Measurements from ENCODE around the gene VCL. TPM values are rescaled to one million over a fixed set of nuclear protein-coding genes. Genes with fewer than 3 reads are reported as not detected.
"Not testable (repeated sequence)": the region's sequence is repeated elsewhere in the genome, so short reads cannot be mapped to it uniquely, and the experiment has no call there.

The VCL gene
- total RNA-seq, 1 donor from 2014 or later, result 107 TPM

DNA sequence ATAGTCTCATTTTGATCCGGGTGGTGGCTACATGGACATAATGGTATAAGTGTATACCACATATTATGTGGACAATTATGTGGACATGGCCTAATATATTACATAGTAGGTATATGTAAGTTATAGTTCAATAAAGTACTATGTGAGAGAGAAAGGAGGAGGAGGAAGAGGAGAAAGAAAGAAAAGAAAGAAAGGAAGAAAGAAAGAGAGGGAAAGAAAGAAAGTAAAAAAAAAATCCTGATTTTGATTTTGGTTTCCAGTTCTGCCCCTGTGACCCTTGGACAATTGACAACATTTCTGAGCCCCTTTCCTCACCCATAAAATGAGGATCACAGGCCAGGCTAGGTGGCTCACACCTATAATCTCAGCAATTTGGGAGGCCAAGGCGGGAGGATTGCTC lies 42.2 kb upstream of the VCL start:
- Mint-ChIP-seq H3K9me3 (ENCODE audit: low read depth) (no peaks in the 10 kb centered on the region), H3K4me3 (ENCODE audit: low read depth) (no peak overlapping the region), H3K27me3 (no peaks in the 10 kb centered on the region), H3K27ac (no peak overlapping the region), H3K36me3 (ENCODE audit: insufficient read depth) (no peaks in the 10 kb centered on the region), H3K4me1 (ENCODE audit: low read depth) (peaks cover 2% of the 10 kb centered on the region)
- TF ChIP-seq, protein P1, sequence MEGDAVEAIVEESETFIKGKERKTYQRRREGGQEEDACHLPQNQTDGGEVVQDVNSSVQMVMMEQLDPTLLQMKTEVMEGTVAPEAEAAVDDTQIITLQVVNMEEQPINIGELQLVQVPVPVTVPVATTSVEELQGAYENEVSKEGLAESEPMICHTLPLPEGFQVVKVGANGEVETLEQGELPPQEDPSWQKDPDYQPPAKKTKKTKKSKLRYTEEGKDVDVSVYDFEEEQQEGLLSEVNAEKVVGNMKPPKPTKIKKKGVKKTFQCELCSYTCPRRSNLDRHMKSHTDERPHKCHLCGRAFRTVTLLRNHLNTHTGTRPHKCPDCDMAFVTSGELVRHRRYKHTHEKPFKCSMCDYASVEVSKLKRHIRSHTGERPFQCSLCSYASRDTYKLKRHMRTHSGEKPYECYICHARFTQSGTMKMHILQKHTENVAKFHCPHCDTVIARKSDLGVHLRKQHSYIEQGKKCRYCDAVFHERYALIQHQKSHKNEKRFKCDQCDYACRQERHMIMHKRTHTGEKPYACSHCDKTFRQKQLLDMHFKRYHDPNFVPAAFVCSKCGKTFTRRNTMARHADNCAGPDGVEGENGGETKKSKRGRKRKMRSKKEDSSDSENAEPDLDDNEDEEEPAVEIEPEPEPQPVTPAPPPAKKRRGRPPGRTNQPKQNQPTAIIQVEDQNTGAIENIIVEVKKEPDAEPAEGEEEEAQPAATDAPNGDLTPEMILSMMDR (IDR thresholded peaks at IDR 0.05; ENCODE audit: unreplicated experiment), result no peak
- no peak for DNase-seq (ENCODE audit: low spot score, unreplicated experiment)

DNA sequence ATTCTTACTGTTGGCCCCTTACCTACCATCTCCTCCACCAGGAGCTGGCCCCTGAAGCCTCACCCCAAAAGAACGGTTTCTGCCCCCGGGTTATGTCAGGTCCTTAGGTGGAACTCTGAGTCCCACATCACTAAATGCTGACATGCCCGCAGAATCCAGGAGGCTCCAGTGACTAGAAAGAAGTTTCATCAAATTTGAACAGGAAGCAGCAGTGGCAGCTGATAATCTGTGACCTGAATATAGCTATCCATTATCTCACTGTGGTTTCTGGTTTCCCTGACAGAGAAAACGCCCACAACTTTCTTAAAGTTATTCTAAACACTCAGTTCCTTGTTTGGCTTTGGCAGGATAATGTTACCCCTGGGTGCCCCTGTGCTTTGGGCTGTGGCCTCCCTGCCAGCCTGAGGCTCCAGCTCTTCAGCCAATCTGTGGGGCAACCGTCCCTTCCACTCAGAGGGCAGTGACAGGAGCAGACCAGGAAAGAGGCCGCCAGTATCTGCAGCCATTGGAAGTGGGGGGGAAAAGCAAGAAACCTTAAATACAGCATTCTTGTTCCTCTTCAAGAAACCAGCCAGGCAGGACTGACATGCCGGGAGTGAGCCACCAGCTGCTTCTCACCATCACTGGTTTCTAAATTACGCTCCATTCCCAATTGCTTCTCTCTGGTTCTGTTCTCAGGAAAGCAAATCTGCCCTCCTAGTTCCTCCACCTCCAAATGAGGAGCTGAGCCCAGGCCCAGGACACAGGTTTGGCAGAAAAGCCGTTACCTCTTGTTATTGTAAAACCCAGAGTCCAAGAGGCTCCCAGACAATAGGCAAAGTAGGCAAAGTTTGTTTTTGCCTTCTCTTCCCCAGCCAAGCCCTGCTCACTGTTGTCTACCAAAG lies 41.2 kb upstream of the VCL start:
- Mint-ChIP-seq H3K4me1 (ENCODE audit: low read depth) (peaks cover 2% of the 10 kb centered on the region), H3K4me3 (ENCODE audit: low read depth) (no peak overlapping the region), H3K9me3 (ENCODE audit: low read depth) (no peaks in the 10 kb centered on the region), H3K27me3 (no peaks in the 10 kb centered on the region), H3K36me3 (ENCODE audit: insufficient read depth) (no peaks in the 10 kb centered on the region), H3K27ac (no peak overlapping the region)
- no peak for DNase-seq (ENCODE audit: low spot score, unreplicated experiment)
- TF ChIP-seq, protein P1 (IDR thresholded peaks at IDR 0.05; ENCODE audit: unreplicated experiment), result no peak

GRCh38 chr10:73959484-73960243 lies 38.3 kb upstream of the VCL start:
- Mint-ChIP-seq H3K4me1 (ENCODE audit: low read depth) (peaks cover 2% of the 10 kb centered on the region), H3K27me3 (no peaks in the 10 kb centered on the region)
- no peak for DNase-seq (ENCODE audit: low spot score, unreplicated experiment)

GRCh38 chr10:73962386-73962785 lies 35.5 kb upstream of the VCL start:
- H3K27ac Mint-ChIP-seq, result no peak overlapping the region
- TF ChIP-seq, protein P1 (IDR thresholded peaks at IDR 0.05; ENCODE audit: unreplicated experiment), result no peak
- no peak overlapping the region for H3K4me3 Mint-ChIP-seq (ENCODE audit: low read depth)
- H3K9me3 Mint-ChIP-seq (ENCODE audit: low read depth), result no peaks in the 10 kb centered on the region
- no peaks in the 10 kb centered on the region for H3K27me3 Mint-ChIP-seq
- H3K4me1 Mint-ChIP-seq (ENCODE audit: low read depth), result peaks cover 7% of the 10 kb centered on the region
- no peak for DNase-seq (ENCODE audit: low spot score, unreplicated experiment)
- no peaks in the 10 kb centered on the region for H3K36me3 Mint-ChIP-seq (ENCODE audit: insufficient read depth)

More at GRCh38 chr10:73959484-73960243, 38.3 kb upstream of the VCL start:
- Mint-ChIP-seq H3K4me3 (ENCODE audit: low read depth) (no peak overlapping the region), H3K9me3 (ENCODE audit: low read depth) (no peaks in the 10 kb centered on the region), H3K27ac (no peak overlapping the region), H3K36me3 (ENCODE audit: insufficient read depth) (no peaks in the 10 kb centered on the region)
- TF ChIP-seq, protein P1 (IDR thresholded peaks at IDR 0.05; ENCODE audit: unreplicated experiment), result no peak

- H3K4me3 Mint-ChIP-seq (ENCODE audit: low read depth); H3K36me3 Mint-ChIP-seq (ENCODE audit: insufficient read depth); H3K9me3 Mint-ChIP-seq (ENCODE audit: low read depth); H3K4me1 Mint-ChIP-seq (ENCODE audit: low read depth); DNase-seq (ENCODE audit: low spot score, unreplicated experiment); H3K27me3 Mint-ChIP-seq: not testable (repeated sequence)
- peak overlapping the region; percentile 34 for H3K27ac Mint-ChIP-seq
These were observed 34.4 kb upstream of the VCL start for GRCh38 chr10:73963533-73963932.
